HCT116 (cell line): Measurements from ENCODE around the gene GSK3A. TPM values are rescaled to one million over a fixed set of nuclear protein-coding genes. Genes with fewer than 3 reads are reported as not detected.

ENCODE experiments used
- ATAC-seq: fragments of 200-7000 bp; cut with Tn5 transposase; 2 replicates; pipeline ENCODE4 v1.9.1; 2020; ENCODE audit warnings: mild to moderate bottlenecking, moderate library complexity
- BruUV-seq: library from RNA; stranded (reverse); fragments of 400-500 nt; replicated peaks from 2 replicates; lab custom pipeline; 2021; lab: Mats Ljungman, UMichigan
- CTCF ChIA-PET: fragments of 300-600 bp; sonication (Branson Sonifier 250); formaldehyde crosslinking; loops from one replicate; lab custom pipeline; 2021; ENCODE audit warnings: antibody characterized with exemption; lab: Charles Lee
- POLR2A ChIA-PET: fragments of 300-600, 350-600 bp; sonication (Branson Sonifier 250); formaldehyde crosslinking; loops from one replicate; lab custom pipeline; 2021; ENCODE audit warnings: antibody characterized with exemption; lab: Charles Lee
- RAD21 ChIA-PET, 2 experiments: fragments of 300-600 bp; sonication (Branson Sonifier 250); formaldehyde crosslinking; loops; one replicate each; lab custom pipeline; 2023; ENCODE audit warnings: low total read pairs in 2 of 2; ENCODE audit not compliant: uncharacterized antibody in 2 of 2, unreplicated experiment in 2 of 2, low non-redundant PET in 1 of 2; lab: Charles Lee
- DNase-seq: peaks from one replicate; pipeline ENCODE4 v3.0.0-alpha.2; 2010; ENCODE audit warnings: low read depth, low spot score
- H2AFZ ChIP-seq: fragments of 200-600 bp; shearing (Covaris generic), sonication (generic); 2 replicates; pipeline ENCODE4 v1.6.1; 2017; ENCODE audit warnings: low read depth, mixed run types, mixed read lengths, antibody characterized with exemption, low read length; ENCODE audit not compliant: poor library complexity, severe bottlenecking
- H3K27ac ChIP-seq: 2 replicates; pipeline ENCODE4 v1.5.1; 2012; ENCODE audit warnings: low read depth, low read length
- H3K27me3 ChIP-seq: fragments of 200-600 bp; sonication (generic); 2 replicates; pipeline ENCODE4 v1.6.1; 2016; ENCODE audit warnings: mixed run types, low read length, mixed read lengths; ENCODE audit not compliant: insufficient read depth
- H3K36me3 ChIP-seq, 2 experiments: fragments of 200-500 bp in 1 of 2; fragments of 200-600 bp in 1 of 2; sonication (Bioruptor generic) in 1 of 2; sonication (generic) in 1 of 2; 2 replicates each; pipeline versions ENCODE4 v1.5.1 to v1.6.1; 2014 to 2016; ENCODE audit warnings: low read length in 2 of 2, inconsistent platforms in 1 of 2, mixed read lengths in 1 of 2, mixed run types in 1 of 2; ENCODE audit not compliant: insufficient read depth in 2 of 2, control insufficient read depth in 1 of 2
- H3K4me1 ChIP-seq, 2 experiments: fragments of 200-600 bp in 1 of 2; sonication (generic) in 1 of 2; 2 replicates each; pipeline versions ENCODE4 v1.5.1 to v1.6.1; 2012 to 2017; ENCODE audit warnings: low read length in 2 of 2, inconsistent platforms in 1 of 2, mild to moderate bottlenecking in 1 of 2, mixed read lengths in 1 of 2, mixed run types in 1 of 2, moderate library complexity in 1 of 2; ENCODE audit not compliant: insufficient read depth in 2 of 2, control insufficient read depth in 1 of 2
- H3K4me2 ChIP-seq: fragments of 200-600 bp; sonication (generic); 2 replicates; pipeline ENCODE4 v1.6.1; 2017; ENCODE audit warnings: mixed run types, low read length, mixed read lengths
- H3K4me3 ChIP-seq, 2 experiments: fragments of 200-600 bp in 1 of 2; sonication (generic) in 1 of 2; replicated peaks in 1 of 2; 2 replicates each; pipeline ENCODE4 v1.5.1; 2011 to 2016; ENCODE audit warnings: low read length in 2 of 2, control low read depth in 1 of 2, low read depth in 1 of 2, mild to moderate bottlenecking in 1 of 2, mixed read lengths in 1 of 2, mixed run types in 1 of 2
- H3K79me2 ChIP-seq: fragments of 200-600 bp; sonication (generic); 2 replicates; pipeline ENCODE4 v1.6.1; 2017; ENCODE audit warnings: mild to moderate bottlenecking, mixed run types, low read length, moderate library complexity, mixed read lengths; ENCODE audit not compliant: insufficient read depth
- H3K9ac ChIP-seq: fragments of 200-600 bp; sonication (generic); 2 replicates; pipeline ENCODE4 v1.6.1; 2016; ENCODE audit warnings: low read length, mixed read lengths
- H3K9me2 ChIP-seq: fragments of 200-600 bp; sonication (generic), shearing (Covaris generic); 2 replicates; pipeline ENCODE4 v1.6.1; 2017; ENCODE audit warnings: mixed run types, mild to moderate bottlenecking, moderate library complexity; ENCODE audit not compliant: insufficient read depth
- H3K9me3 ChIP-seq, 2 experiments: fragments of 200-500 bp in 1 of 2; fragments of 200-600 bp in 1 of 2; sonication (Bioruptor generic) in 1 of 2; sonication (generic) in 1 of 2; 2 replicates each; pipeline ENCODE4 v1.6.1; 2014 to 2017; ENCODE audit warnings: low read length in 2 of 2, mixed read lengths in 2 of 2, inconsistent platforms in 1 of 2, low read depth in 1 of 2, mild to moderate bottlenecking in 1 of 2, mixed run types in 1 of 2, moderate library complexity in 1 of 2; ENCODE audit not compliant: control insufficient read depth in 1 of 2, insufficient read depth in 1 of 2
- H4K20me1 ChIP-seq: fragments of 200-600 bp; sonication (generic), shearing (Covaris generic); 2 replicates; pipeline ENCODE4 v1.6.1; 2017; ENCODE audit warnings: mixed run types, mild to moderate bottlenecking, moderate library complexity; ENCODE audit not compliant: insufficient read depth
- CBX3 ChIP-seq: IDR thresholded peaks from 2 replicates; pipeline ENCODE4 v1.6.1; 2012; ENCODE audit warnings: low read depth
- EGR1 ChIP-seq: IDR thresholded peaks from 2 replicates; pipeline ENCODE4 v1.6.1; 2012; ENCODE audit warnings: low read depth
- FOSL1 ChIP-seq: IDR thresholded peaks from 2 replicates; pipeline ENCODE4 v1.6.1; 2012; ENCODE audit warnings: low read depth
- JUND ChIP-seq: IDR thresholded peaks from 2 replicates; pipeline ENCODE4 v1.6.1; 2012
- MAX ChIP-seq: IDR thresholded peaks from 2 replicates; pipeline ENCODE4 v1.6.1; 2012
- POLR2AphosphoS5 ChIP-seq: IDR thresholded peaks from 2 replicates; pipeline ENCODE4 v1.6.1; 2011; ENCODE audit warnings: mild to moderate bottlenecking, low read depth, low read length, moderate library complexity
- REST ChIP-seq: IDR thresholded peaks from 2 replicates; pipeline ENCODE4 v1.6.1; 2012; ENCODE audit warnings: low read depth
- SP1 ChIP-seq: IDR thresholded peaks from 2 replicates; pipeline ENCODE4 v1.6.1; 2012; ENCODE audit warnings: low read depth
- YY1 ChIP-seq: IDR thresholded peaks from 2 replicates; pipeline ENCODE4 v1.6.1; 2011; ENCODE audit warnings: low read length, low read depth, moderate library complexity, mild to moderate bottlenecking; ENCODE audit not compliant: insufficient replicate concordance; ENCODE audit errors: extremely low read depth
- intact Hi-C: fragments of 100-400 bp; cut with micrococcal nuclease; formaldehyde crosslinking; loops from 2 replicates; pipeline ENCODE4 v1.10.0; 2022
- total RNA-seq: library from RNA; stranded (reverse); gene quantifications from one replicate; pipeline ENCODE4 v1.2.1, GENCODE V29; 2021; ENCODE audit not compliant: unreplicated experiment

The GSK3A gene
- total RNA-seq, 1 experiment from 2014 or later, result 57.2 TPM

GRCh38 chr19:42191855-42192254 is 50.5 kb downstream of the GSK3A start:
- CTCF ChIA-PET, result interaction anchor here (0.8 kb wide), 1 partner anchor 15 kb away, joined by 3 read pairs; no protein-coding TSS in a partner anchor
- H3K9me3 ChIP-seq, result no peaks in the 10 kb centered on the region; a peak in 1 of 4 replicates
- peak overlapping the region; percentile 11; the same call in 1 of the 2 replicates for H3K9ac ChIP-seq
- RAD21 ChIA-PET, result no interaction called here
- no peak overlapping the region for H3K27ac ChIP-seq
- peak overlapping the region; percentile 54 for H3K4me2 ChIP-seq
- no TSS peak for BruUV-seq
- no peaks in the 10 kb centered on the region for H3K9me2 ChIP-seq
- no peak overlapping the region for H3K4me3 ChIP-seq
- peak; percentile 80 for DNase-seq
- no peak overlapping the region for H2AFZ ChIP-seq
- H3K36me3 ChIP-seq, result 0 out of 4 replicates have a peak, but pooled peaks cover 0 to 5% of the 10 kb centered on the region in 2 experiments
- TF ChIP-seq YY1, result no peak
- peak; percentile 78 for TF ChIP-seq SP1
- peak; percentile 64 for TF ChIP-seq JUND
- peak; percentile 78 for TF ChIP-seq MAX
- no peak for TF ChIP-seq EGR1
- TF ChIP-seq CBX3, result peak; percentile 72; the same call in 1 of the 2 replicates
- TF ChIP-seq REST, result no peak
- peak; percentile 76 for TF ChIP-seq FOSL1
- 0 out of 2 replicates have a peak, but pooled peaks have one; percentile 27 for TF ChIP-seq POLR2AphosphoS5
- intact Hi-C loops, result no loop called here
- H4K20me1 ChIP-seq, result no peaks in the 10 kb centered on the region
- H3K79me2 ChIP-seq, result no peaks in the 10 kb centered on the region
- peak; percentile 77 for ATAC-seq
- peaks cover 12 to 30% of the 10 kb centered on the region in 2 experiments for H3K4me1 ChIP-seq
- H3K27me3 ChIP-seq, result no peaks in the 10 kb centered on the region
- POLR2A ChIA-PET, result no interaction called here
